ENCODE data around the gene CACNA1H.

DNA sequence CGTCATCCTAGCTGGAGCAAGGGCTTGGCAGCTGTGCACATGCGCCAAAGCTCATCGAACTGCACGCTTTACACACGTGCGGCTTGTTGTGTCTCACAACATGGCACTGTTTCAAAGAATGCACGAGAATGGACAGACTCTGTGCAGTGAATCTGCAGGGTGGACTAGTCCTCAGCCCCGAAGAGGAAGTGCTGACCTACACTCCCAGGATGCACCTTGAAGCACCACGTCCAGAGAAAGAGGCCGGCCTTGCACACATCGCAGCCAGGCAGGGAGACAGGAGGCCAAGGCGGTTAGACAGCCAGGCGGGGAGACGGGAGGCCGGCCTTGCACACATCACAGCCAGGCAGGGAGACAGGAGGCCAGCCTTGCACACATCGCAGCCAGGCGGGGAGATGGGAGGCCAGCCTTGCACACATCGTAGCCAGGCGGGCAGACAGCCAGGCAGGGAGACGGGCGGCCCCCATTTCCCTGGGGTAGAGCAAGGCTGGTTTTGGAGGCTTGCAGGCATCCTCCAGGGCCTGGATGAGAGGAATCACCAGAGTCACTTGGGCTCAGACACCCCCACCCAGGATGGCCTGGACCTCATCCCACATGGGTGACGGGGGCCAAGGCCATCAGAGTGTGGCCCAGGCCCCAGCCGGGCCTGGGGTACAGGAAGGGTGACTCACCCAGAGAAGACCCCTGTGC lies 9.0 kb upstream of the CACNA1H start:
- TF ChIP-seq TAF1 (IDR thresholded peaks at IDR 0.05; ENCODE audit: borderline replicate concordance, low read depth, low read length): no peak
- no peak for TF ChIP-seq POLR2A (IDR thresholded peaks at IDR 0.05; ENCODE audit: low read depth, low read length)
